IMR-90 (cell line): Measurements from ENCODE around the gene RALGAPA2. TPM values are rescaled to one million over a fixed set of nuclear protein-coding genes. Genes with fewer than 3 reads are reported as not detected.

ENCODE experiments used
- ATAC-seq: fragments of 200-7000 bp; cut with Tn5 transposase; 2 replicates; pipeline ENCODE4 v1.9.1; 2020; ENCODE audit warnings: low read depth, mild to moderate bottlenecking, moderate library complexity
- BruUV-seq: library from RNA; stranded (reverse); fragments of 400-500 nt; replicated peaks from 2 replicates; lab custom pipeline; 2021; lab: Mats Ljungman, UMichigan
- CTCF ChIA-PET: fragments of 300-600 bp; formaldehyde crosslinking; extraction: SDS; loops from one replicate; lab custom pipeline; 2021; ENCODE audit warnings: antibody characterized with exemption; lab: Yijun Ruan, JAX
- POLR2A ChIA-PET: fragments of 300-600 bp; sonication (Branson Sonifier 250); formaldehyde crosslinking; loops from one replicate; lab custom pipeline; 2022; ENCODE audit warnings: antibody characterized with exemption; ENCODE audit not compliant: unreplicated experiment; lab: Charles Lee
- DNase-seq: peaks from one replicate; pipeline ENCODE4 v3.0.0; 2013
- H2AFZ ChIP-seq: replicated peaks from 2 replicates; pipeline ENCODE3; 2013; ENCODE audit warnings: low read length, mild to moderate bottlenecking; ENCODE audit not compliant: poor library complexity
- H2AK5ac ChIP-seq: 2 replicates; pipeline ENCODE4 v1.6.1; 2013; ENCODE audit warnings: low read depth, low read length, inconsistent platforms
- H2AK9ac ChIP-seq: replicated peaks from 2 replicates; pipeline ENCODE3; 2013; ENCODE audit warnings: mild to moderate bottlenecking, low read depth, low read length, moderate library complexity; ENCODE audit not compliant: poor library complexity
- H2BK120ac ChIP-seq: 2 replicates; pipeline ENCODE4 v1.6.1; 2013; ENCODE audit warnings: low read depth, low read length, inconsistent platforms
- H2BK15ac ChIP-seq: 3 replicates; pipeline ENCODE4 v1.6.1; 2013; ENCODE audit warnings: low read depth, low read length, inconsistent platforms
- H2BK20ac ChIP-seq: 2 replicates; pipeline ENCODE4 v1.6.1; 2013; ENCODE audit warnings: low read depth, mild to moderate bottlenecking, inconsistent platforms, low read length, moderate library complexity
- H2BK5ac ChIP-seq: 2 replicates; pipeline ENCODE4 v1.6.1; 2013; ENCODE audit warnings: mild to moderate bottlenecking, low read depth, low read length, inconsistent platforms; ENCODE audit not compliant: poor library complexity, severe bottlenecking
- H3K14ac ChIP-seq: replicated peaks from 2 replicates; pipeline ENCODE4 v1.6.1; 2013; ENCODE audit warnings: low read depth, low read length, inconsistent platforms
- H3K18ac ChIP-seq: 2 replicates; pipeline ENCODE4 v1.6.1; 2013; ENCODE audit warnings: low read depth, low read length, control low read depth
- H3K23ac ChIP-seq: 2 replicates; pipeline ENCODE4 v1.6.1; 2013; ENCODE audit warnings: low read depth, low read length, inconsistent platforms
- H3K27ac ChIP-seq: 2 replicates; pipeline ENCODE4 v1.5.1; 2013; ENCODE audit warnings: mild to moderate bottlenecking, control low read depth, low read length; ENCODE audit not compliant: insufficient read depth
- H3K27me3 ChIP-seq: 2 replicates; pipeline ENCODE4 v1.6.1; 2013; ENCODE audit warnings: low read length; ENCODE audit not compliant: control insufficient read depth, insufficient read depth
- H3K36me3 ChIP-seq: 2 replicates; pipeline ENCODE4 v1.6.1; 2013; ENCODE audit warnings: low read length, mixed read lengths; ENCODE audit not compliant: control insufficient read depth, insufficient read depth
- H3K4ac ChIP-seq: 2 replicates; pipeline ENCODE4 v1.6.1; 2013; ENCODE audit warnings: low read depth, low read length, inconsistent platforms
- H3K4me1 ChIP-seq: 2 replicates; pipeline ENCODE4 v1.6.1; 2013; ENCODE audit warnings: low read length, mixed read lengths; ENCODE audit not compliant: control insufficient read depth, insufficient read depth
- H3K4me2 ChIP-seq: 2 replicates; pipeline ENCODE4 v1.6.1; 2013; ENCODE audit warnings: low read depth, mild to moderate bottlenecking, control low read depth, low read length, moderate library complexity
- H3K4me3 ChIP-seq: 2 replicates; pipeline ENCODE4 v1.5.1; 2013; ENCODE audit warnings: low read depth, mild to moderate bottlenecking, control low read depth, low read length, moderate library complexity; ENCODE audit not compliant: insufficient read depth
- H3K56ac ChIP-seq: 2 replicates; pipeline ENCODE4 v1.6.1; 2013; ENCODE audit warnings: low read length, inconsistent platforms; ENCODE audit not compliant: insufficient read depth; ENCODE audit errors: extremely low read depth
- H3K79me1 ChIP-seq, 2 experiments: 2 replicates each; pipeline ENCODE4 v1.6.1; 2013; ENCODE audit warnings: low read length in 2 of 2, inconsistent platforms in 1 of 2, low read depth in 1 of 2
- H3K9ac ChIP-seq: 2 replicates; pipeline ENCODE4 v1.6.1; 2013; ENCODE audit warnings: low read depth, low read length, control low read depth
- H3K9me1 ChIP-seq: 2 replicates; pipeline ENCODE4 v1.6.1; 2013; ENCODE audit warnings: low read length, inconsistent platforms; ENCODE audit not compliant: insufficient read depth
- H3K9me3 ChIP-seq: 2 replicates; pipeline ENCODE4 v1.6.1; 2013; ENCODE audit warnings: low read length; ENCODE audit not compliant: control insufficient read depth, insufficient read depth
- H4K20me1 ChIP-seq: 2 replicates; pipeline ENCODE4 v1.6.1; 2013; ENCODE audit warnings: low read length, inconsistent platforms; ENCODE audit not compliant: insufficient read depth
- H4K5ac ChIP-seq: 2 replicates; pipeline ENCODE4 v1.6.1; 2013; ENCODE audit warnings: mild to moderate bottlenecking, low read depth, low read length, control low read depth
- H4K8ac ChIP-seq, 2 experiments: 2 replicates each; pipeline ENCODE4 v1.6.1; 2013; ENCODE audit warnings: low read depth in 2 of 2, low read length in 2 of 2, control low read depth in 1 of 2, inconsistent platforms in 1 of 2
- H4K91ac ChIP-seq: 2 replicates; pipeline ENCODE4 v1.6.1; 2013; ENCODE audit warnings: low read depth, low read length, inconsistent platforms; ENCODE audit not compliant: insufficient read depth
- ELK1 ChIP-seq: fragments of 150-350 bp; IDR thresholded peaks from 2 replicates; pipeline ENCODE4 v1.6.1; 2016; ENCODE audit warnings: low read depth, mild to moderate bottlenecking, low read length, moderate library complexity, borderline replicate concordance
- FOS ChIP-seq: fragments of 150-350 bp; IDR thresholded peaks from 2 replicates; pipeline ENCODE4 v1.6.1; 2016; ENCODE audit warnings: low read depth, low read length
- MAZ ChIP-seq: IDR thresholded peaks from 2 replicates; pipeline ENCODE4 v1.6.1; 2012; ENCODE audit warnings: low read depth, mild to moderate bottlenecking, low read length, improper control_type of control experiment, moderate library complexity, borderline replicate concordance
- NFE2L2 ChIP-seq: fragments of 150-350 bp; IDR thresholded peaks from 2 replicates; pipeline ENCODE4 v1.6.1; 2016; ENCODE audit warnings: low read depth, mild to moderate bottlenecking, low read length
- RAD21 ChIP-seq: IDR thresholded peaks from 2 replicates; pipeline ENCODE4 v1.6.1; 2012; ENCODE audit warnings: low read length, improper control_type of control experiment
- RCOR1 ChIP-seq: IDR thresholded peaks from 2 replicates; pipeline ENCODE4 v1.6.1; 2012; ENCODE audit warnings: mild to moderate bottlenecking, low read length, improper control_type of control experiment; ENCODE audit not compliant: insufficient replicate concordance
- RFX5 ChIP-seq: IDR thresholded peaks from 2 replicates; pipeline ENCODE4 v1.8.0; 2012; ENCODE audit warnings: low read depth, mild to moderate bottlenecking, low read length, moderate library complexity
- SMC3 ChIP-seq: fragments of 150-350 bp; IDR thresholded peaks from 2 replicates; pipeline ENCODE4 v1.6.1; 2016; ENCODE audit warnings: low read depth, mild to moderate bottlenecking, antibody characterized with exemption, low read length, moderate library complexity
- WGBS, 2 experiments: methylation state at CpG; one replicate each; pipeline versions ENCODE4 v1.1.5 to v1.1.7; 2013; ENCODE audit warnings: missing lambda C conversion rate in 2 of 2; ENCODE audit not compliant: insufficient read length in 1 of 2; ENCODE audit errors: extremely low coverage in 2 of 2; 5-methylcytosine and 5-hydroxymethylcytosine counted together
- dilution Hi-C: fragments of 300-500 bp; cut with HindIII; formaldehyde crosslinking; loops from one replicate; pipeline ENCODE4 v1.14.3; 2018; ENCODE audit warnings: low sequenced_read_pairs; ENCODE audit not compliant: unreplicated experiment
- in situ Hi-C: fragments of 300-500 bp; cut with MboI; formaldehyde crosslinking; loops from 3 replicates; pipeline ENCODE4 v1.14.3; 2019; ENCODE audit warnings: low sequenced_read_pairs, inconsistent platforms, mixed read lengths
- intact Hi-C: fragments of 100-400 bp; cut with micrococcal nuclease; formaldehyde crosslinking; loops from 2 replicates; pipeline ENCODE4 v1.10.0; 2022
- polyA plus RNA-seq, 3 experiments: library from polyadenylated mRNA; depleted of rRNA; stranded (reverse); fragments of >200 nt; gene quantifications; 2 replicates each; pipeline ENCODE4 v1.2.3, GENCODE V29; 2012; ENCODE audit warnings: low replicate concordance in 1 of 3
- total RNA-seq: library from RNA; depleted of rRNA; stranded (reverse); fragments of >200 nt; gene quantifications from 2 replicates; pipeline ENCODE4 v1.2.3, GENCODE V29; 2012
- TF ChIP-seq, protein P1 (sequence below): conservative IDR thresholded peaks from 2 replicates; pipeline ENCODE4 v1.5.1; 2012; ENCODE audit warnings: mild to moderate bottlenecking, low read depth, low read length, improper control_type of control experiment

RALGAPA2 gene
- total and polyA plus RNA-seq, 2 of the 4 experiments (the other 2 are of a cell fraction) = 1.3 to 3.9 TPM

DNA sequence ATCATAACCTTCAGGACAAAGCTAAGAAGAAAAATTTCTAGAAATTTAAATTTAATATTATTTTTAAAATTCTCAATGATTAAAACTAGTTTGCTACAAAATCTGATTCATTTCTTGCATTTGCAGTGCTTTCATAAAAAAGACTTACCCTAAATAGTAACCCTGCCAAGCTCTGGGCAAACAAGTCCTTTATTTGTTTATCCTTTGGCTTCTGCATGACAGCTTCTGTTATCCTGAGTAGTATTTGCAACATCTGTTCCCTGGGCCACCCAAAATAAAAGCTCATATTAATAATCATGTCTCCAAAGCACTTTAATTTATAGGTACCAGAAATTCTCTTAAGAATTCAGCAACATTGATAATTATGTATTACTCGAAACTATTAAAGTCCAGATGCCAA lies 101.3 kb downstream of the RALGAPA2 start:
- no peaks in the 10 kb centered on the region for H3K36me3 ChIP-seq
- WGBS, 2 experiments = no CpG with 5 or more reads among the region's 1 CpG
- H2BK5ac ChIP-seq = no peak overlapping the region
- H2BK15ac ChIP-seq = no peak overlapping the region
- peaks cover 7% of the 10 kb centered on the region; the same call in 1 of the 2 replicates for H3K9me1 ChIP-seq
- H2AK9ac ChIP-seq = no peak overlapping the region
- H4K5ac ChIP-seq = no peak overlapping the region
- H2AFZ ChIP-seq = no peak overlapping the region
- ChIA-PET CTCF (interaction anchor here (1.0 kb wide), 1 partner anchor 17 kb away, joined by 6 read pairs; no protein-coding TSS in a partner anchor), POLR2A (no interaction called here)
- intact Hi-C loops (loop anchor here (10.0 kb wide), 1 partner anchor 214 kb away; no protein-coding TSS in a partner anchor), dilution Hi-C loops (no loop called here), in situ Hi-C loops (no loop called here)
- no peak overlapping the region for H3K23ac ChIP-seq
- no peak overlapping the region for H4K91ac ChIP-seq
- no peak overlapping the region for H2BK120ac ChIP-seq
- H3K4me2 ChIP-seq = no peak overlapping the region
- no peak for TF ChIP-seq NFE2L2
- TF ChIP-seq ELK1 = no peak
- TF ChIP-seq RAD21 = no peak
- no peak for TF ChIP-seq RFX5
- TF ChIP-seq SMC3 = no peak
- no peak for TF ChIP-seq FOS
- TF ChIP-seq MAZ = no peak
- TF ChIP-seq, protein P1, sequence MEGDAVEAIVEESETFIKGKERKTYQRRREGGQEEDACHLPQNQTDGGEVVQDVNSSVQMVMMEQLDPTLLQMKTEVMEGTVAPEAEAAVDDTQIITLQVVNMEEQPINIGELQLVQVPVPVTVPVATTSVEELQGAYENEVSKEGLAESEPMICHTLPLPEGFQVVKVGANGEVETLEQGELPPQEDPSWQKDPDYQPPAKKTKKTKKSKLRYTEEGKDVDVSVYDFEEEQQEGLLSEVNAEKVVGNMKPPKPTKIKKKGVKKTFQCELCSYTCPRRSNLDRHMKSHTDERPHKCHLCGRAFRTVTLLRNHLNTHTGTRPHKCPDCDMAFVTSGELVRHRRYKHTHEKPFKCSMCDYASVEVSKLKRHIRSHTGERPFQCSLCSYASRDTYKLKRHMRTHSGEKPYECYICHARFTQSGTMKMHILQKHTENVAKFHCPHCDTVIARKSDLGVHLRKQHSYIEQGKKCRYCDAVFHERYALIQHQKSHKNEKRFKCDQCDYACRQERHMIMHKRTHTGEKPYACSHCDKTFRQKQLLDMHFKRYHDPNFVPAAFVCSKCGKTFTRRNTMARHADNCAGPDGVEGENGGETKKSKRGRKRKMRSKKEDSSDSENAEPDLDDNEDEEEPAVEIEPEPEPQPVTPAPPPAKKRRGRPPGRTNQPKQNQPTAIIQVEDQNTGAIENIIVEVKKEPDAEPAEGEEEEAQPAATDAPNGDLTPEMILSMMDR = no peak
- TF ChIP-seq RCOR1 = no peak
- no peaks in the 10 kb centered on the region for H3K9me3 ChIP-seq
- no peaks in the 10 kb centered on the region for H3K27me3 ChIP-seq
- H3K27ac ChIP-seq = no peak overlapping the region
- no peak overlapping the region for H3K9ac ChIP-seq
- no peak for DNase-seq
- H3K79me1 ChIP-seq = no peaks in the 10 kb centered on the region
- no TSS peak for BruUV-seq
- no peak overlapping the region for H3K18ac ChIP-seq
- no peak for ATAC-seq
- no peak overlapping the region for H4K8ac ChIP-seq
- peaks cover 3% of the 10 kb centered on the region; the same call in 1 of the 2 replicates for H3K4me1 ChIP-seq
- no peak overlapping the region for H2BK20ac ChIP-seq
- no peak overlapping the region for H3K14ac ChIP-seq
- H4K20me1 ChIP-seq = no peaks in the 10 kb centered on the region
- no peak overlapping the region for H3K4me3 ChIP-seq
- no peak overlapping the region for H3K56ac ChIP-seq
- H2AK5ac ChIP-seq = no peak overlapping the region
- H3K4ac ChIP-seq = no peak overlapping the region
